NCI-H2171 treated with DMSO at 0.1 percent for 48 hours (cell line): Measurements from ENCODE around the gene JAKMIP2.
"Not testable (repeated sequence)": the region's sequence is repeated elsewhere in the genome, so short reads cannot be mapped to it uniquely, and the experiment has no call there.

ENCODE experiments used
- DNase-seq: peaks from one replicate; lab custom pipeline; 2025; lab: John Stamatoyannopoulos, UW

Gene JAKMIP2

DNA sequence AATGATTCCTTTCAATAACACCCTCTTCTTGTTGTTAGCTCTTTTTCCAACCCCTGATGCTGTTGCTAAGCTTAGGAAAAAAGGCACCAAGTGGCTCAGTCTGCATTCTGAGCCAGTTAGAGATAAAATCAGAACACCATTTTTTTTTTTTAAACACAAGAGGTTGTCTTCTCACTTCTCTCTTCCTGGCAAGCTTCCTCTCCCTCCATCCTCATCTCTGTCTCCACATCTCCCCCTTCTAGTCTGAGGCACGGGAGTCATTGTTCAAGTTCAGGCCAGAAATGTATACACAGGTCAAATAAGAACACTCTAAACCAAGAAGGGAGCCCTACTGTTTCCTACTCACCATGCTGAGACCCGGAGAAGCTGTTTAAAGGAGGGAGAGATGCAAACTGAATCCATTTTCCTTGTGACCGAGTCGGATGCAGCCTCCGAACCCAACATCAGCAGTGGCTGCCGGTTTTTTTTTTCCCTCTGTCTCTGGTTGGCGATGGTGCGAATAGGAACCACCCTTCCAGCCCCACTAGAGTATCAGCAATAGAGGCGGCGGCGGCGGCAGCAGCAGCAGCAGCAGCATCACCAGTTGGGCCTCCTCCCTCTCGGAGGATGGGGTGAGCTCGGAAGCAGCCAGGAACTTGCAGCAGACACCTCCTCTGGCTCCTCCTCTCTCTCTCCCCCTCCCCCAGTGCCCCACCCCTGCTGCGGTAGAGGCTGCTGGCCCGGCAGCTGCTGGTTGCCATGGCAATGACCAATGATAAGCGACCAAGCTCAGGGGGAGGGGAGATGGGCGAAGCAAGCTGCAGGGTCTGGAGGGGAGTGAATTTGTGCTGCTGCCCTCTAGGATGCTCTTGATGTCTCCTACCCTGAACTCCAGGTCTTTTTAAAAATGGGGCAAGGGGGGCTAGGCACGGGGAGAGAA is at the start of gene JAKMIP2:
JAKMIP2 (minus strand) TSS at position 619 of the 919 bp plus-strand sequence. CDS start 110,922 bp downstream, outside the sequence.
- DNase-seq = peak; percentile 99

DNA sequence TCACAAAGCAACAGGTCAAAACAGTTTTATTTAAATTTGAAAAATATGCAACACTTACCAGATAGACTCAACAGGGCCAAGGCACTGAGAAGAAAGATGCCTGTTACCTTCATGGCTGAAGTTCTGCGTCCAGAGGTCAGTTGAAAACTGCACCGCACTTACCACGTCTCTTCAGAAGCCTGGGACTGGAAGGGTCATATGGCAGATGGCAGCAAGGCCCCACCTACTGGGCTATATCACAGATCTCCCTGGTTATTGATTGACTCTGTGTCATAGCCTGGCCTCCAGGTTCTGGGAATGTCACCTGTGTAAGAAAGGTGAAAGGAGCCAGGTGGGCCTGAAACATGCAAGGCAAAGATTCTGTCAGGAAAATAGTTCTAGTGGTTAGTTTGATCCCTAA is 48.9 kb upstream of the JAKMIP2 start, which contains the start of gene SPINK1:
SPINK1 (minus strand) TSS at position 207 of the 400 bp plus-strand sequence; CDS start at position 113, 94 bp downstream.
- no peak for DNase-seq

DNA sequence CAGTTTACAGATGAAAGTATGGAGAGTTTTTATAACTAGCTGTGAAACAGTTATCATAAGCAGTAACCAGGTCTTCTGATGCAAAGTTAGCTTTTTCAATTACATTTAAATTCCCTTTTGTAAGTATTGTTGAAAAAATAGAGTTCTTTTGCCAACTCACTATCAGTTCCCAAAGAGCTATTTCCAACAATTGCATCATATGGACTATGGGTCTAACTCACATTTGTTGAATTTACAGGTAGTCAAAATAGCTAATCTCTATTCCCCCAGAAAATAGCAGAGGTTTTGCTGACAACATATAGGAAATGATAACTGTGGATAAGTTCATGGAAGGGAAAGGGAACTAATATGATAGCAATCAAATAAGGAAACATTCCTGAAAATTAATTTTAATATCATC is 47.5 kb upstream of the JAKMIP2 start:
- no peak for DNase-seq

DNA sequence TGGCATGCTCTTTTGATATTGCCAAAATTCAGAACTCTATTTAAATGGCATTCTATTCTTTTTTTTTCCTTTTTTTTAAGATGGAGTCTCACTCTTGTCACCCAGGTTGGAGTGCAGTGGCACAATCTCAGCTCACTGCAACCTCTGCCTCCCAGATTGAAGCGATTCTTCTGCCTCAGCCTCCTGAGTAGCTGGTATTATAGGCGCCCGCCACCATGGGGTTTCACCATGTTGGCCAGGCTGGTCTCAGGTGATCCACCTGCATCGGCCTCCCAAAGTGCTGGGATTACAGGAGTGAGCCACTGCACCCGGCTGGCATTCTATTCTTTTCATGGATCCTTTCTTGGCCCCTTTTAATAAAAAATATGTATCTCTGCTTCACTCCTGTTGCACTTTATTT is 44.5 kb upstream of the JAKMIP2 start:
- not testable (repeated sequence) for DNase-seq

DNA sequence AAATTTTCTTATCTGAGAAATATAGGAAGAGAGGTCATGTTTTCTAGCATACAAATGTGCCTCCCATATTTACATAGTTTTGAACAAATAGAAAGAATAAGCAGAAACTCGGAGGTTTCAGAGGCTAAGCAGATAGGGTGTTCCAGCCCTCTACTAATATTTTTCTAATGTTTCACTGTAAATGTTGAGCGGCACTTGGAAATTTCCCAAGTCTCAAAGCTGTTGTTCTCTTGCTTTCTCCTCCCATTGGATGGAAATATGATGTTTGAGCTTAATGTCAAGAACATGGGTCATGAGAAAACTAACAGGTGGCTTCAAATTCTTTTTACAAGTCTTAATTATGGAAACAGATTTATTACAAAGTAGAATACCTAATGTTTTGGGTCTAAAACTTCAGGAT is 43.8 kb upstream of the JAKMIP2 start:
- DNase-seq = no peak

DNA sequence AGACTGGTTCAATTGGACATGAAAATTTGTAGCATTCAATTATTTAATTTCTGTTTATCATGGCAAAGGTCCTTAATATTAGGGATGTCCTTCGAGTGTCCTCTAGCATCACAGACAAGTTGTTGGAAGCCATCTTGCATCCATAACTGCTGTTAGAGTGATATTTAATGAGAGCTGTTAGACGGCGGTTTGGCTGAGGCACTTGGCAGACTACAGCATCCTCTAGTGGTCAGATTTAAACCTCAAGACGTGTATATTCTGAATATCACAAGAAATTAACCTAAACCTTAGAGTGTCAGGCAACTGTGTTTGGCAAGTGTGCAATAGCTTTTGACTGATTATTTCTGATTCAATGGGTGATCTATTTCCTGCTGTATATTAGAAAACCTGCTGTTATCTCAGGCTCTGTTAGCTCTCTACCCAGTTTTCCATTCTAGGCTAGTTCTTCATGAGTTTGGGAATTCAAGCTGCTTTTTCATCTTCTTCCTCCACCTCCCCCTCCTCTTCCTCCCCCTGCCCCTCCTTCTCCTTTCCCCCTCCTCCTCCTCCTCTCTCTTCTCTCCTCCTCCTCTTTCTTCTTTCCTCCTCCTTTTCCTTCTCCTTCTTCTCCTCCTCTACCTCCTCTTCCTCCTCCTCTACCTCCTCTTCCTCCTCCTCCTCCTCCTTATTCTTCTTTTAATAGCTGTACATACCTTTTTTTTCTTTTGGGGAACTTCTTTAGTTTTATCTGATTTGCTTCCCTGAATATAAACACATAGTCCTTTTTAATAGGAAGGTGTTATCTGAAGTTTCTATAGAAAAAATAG is 40.4 kb upstream of the JAKMIP2 start:
- peak; percentile 69 for DNase-seq

DNA sequence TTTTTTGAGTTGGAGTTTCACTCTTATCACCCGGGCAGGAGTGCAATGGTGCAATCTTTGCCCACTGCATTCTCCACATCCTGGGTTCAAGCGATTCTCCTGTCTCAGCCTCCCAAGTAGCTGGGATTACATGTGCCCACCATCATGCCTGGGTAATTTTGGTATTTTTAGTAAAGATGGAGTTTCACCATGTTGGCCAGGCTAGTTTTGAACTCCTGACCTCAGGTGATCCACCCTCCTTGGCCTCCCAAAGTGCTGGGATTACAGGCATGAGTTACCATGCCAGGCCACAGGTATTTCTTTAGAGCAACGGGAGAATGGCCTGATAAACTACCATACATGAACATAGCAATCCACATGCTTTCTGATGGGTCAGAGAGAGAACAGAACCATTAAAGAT is 39.7 kb upstream of the JAKMIP2 start:
- not testable (repeated sequence) for DNase-seq

DNA sequence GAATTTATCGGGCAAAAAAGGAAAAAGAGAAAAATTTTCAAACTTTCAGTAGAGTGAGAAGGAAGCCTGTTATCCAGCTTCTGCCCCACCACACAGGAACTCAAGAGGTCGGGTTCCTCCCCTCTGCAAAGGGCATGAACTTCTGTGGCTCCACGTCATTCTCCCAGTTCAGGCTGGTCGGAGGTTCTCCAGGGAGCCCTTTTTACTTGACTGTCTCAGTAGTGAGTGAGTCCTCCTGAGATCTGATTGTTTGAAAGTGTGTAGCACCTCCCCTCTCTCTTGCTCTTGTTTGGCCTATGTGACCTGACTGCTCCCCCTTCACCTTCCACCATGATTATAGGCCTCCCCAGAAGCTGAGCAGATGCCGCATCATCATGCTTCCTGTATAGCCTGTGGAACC is 39.2 kb upstream of the JAKMIP2 start:
- no peak for DNase-seq

DNA sequence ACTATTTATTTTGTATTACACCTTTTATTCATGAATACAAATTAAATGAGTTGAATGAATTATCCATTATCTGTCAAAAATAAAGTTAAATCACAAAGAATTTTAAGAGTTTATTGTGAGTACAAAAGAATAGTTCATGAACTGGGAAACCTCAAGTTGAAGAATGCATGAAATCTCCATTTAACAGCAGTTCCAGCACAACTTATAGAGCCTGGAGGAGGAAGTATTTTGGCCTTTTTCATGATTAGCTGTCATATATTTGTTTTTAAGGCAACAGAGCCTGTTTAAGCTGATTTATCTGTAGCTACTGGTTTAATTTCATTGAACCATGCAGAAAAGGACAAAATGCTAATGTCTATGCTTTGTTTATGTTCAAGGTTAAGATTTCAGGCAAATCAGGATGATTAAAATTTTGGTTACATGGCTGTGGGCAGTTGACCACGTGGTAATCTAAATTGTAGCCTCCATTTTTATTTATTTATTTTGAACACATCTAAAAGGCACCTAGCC is 36.8 kb upstream of the JAKMIP2 start:
- no peak for DNase-seq

DNA sequence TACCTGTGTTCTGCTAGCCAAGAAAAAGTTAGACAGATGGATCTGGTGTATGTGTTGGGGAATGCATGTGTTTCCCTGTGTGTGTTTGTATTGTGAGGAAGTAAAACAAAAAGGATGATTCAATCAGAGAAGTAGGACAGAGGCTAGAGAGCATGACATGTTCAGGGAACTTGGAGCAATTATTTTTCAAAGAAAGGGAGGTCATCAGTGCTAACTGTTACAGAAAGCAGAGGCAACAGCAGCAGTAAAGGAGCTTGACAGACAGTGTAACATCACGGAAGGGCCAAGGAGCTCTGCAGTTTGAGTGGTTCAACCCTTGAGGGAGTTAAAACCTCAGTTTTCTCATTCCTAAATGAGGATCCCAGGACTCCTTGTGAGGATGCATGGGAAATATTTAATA is 35.8 kb upstream of the JAKMIP2 start:
- no peak for DNase-seq

DNA sequence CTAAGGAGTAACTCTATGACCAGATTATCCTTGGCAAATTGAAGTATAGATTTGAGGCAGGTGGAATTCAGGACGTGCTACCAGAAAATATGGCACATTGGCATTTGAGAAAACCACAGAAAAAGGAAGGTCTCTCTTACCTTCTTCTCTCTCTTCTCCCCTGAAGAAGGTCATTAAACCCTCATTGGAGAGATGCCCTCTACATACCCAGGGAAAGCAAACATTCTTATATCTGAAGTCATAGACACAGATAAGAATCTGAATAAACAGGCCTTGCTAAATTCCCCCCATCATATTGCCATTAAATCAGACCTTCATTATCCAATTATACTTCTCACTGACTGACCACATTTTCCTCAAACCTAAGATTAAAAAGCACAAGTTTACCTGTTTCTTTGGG is 31.2 kb upstream of the JAKMIP2 start:
- no peak for DNase-seq

DNA sequence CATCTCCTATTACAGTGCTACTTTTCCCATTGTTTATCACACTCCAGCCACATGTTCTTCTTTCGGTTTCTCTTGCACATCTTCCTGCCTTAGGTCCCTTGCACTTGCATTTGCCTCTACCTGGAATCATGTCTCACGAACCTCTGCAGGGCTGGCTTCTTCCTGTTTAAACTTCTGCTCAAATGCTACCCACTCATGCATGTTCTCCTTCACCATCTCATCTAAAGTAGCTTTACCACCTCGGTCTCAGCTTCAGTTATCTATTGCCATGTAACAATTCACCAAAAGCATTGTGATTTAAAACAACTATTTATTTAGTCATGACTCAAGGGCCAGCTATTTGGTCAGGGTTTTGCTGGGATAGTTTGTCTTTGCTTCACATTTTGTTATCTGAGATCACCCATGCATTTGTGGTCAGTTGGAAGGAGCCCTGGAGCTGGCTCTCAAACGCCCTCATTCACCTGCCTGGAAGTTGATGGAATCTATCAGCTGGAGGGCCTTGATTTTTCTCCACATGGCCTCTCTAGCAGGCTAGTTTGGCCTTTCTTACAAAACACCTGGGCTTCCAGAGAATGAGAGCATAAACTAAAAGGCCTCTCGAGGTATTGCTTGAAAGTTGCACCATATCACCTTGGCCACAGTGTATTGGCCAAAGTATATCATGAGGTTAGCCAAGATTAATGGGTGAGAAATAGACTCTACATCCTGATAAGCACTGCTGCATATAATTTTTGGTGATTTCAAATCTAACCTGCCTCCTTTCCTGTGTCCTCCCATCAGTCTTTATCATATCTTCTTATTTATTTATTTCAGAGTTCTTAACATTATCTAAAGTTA is 27.5 kb upstream of the JAKMIP2 start:
- DNase-seq = no peak

DNA sequence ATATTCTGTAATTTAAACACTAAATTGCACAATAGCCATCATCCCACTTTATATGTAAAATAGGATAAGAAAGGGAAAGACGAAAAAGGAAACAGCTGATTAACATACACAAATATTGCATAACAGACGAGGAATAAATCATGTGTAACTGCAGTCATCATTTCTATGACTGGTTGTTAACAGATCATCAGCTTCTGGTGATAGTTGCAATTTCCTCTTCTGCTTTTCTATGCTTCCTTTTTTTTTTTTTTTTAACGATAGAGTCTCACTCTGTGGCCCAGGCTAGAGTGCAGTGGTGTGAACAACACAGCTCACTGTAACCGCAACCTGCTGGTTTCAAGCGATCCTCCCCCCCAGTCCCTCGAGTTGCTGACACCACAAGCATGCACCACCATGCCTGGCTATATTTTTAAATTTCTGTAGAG is 22.5 kb upstream of the JAKMIP2 start:
- DNase-seq = no peak

DNA sequence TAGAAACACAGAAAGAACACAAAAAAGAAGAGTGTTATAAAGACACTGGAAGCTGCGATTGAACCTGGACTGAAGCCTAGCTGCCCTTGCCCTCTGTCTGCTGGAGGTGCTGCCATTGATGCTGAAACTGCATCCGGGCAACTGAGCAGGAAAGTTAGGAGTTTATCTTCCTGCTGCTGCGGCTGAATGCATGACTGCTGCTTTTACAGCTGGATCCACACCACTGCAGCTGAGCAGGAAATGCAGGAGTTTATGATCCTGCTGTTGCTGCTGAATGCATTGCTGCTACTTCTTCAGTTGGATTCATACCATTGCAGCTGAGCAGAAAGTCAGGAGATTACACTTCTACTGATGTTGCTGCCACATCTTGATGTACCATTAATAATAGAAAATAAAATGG is 21.8 kb upstream of the JAKMIP2 start:
- no peak for DNase-seq

DNA sequence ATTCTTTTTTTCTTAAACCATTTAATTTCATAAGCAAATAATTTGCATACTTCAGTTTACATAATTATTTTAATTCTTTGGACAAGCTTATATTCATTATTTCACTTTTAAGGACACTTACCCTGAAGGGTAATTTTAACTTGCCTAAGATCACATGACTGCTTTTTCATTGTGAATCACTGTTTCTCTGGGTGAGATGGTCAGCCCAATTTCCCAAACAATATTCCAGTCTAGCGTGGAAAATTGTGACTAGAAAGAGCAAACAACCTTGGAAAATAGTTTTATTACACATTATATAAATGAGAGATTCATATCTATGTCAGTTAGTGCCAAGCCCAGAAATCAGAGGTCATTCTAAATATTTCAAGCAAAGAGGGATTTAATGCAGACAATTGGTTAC is 21.4 kb upstream of the JAKMIP2 start:
- DNase-seq = no peak

DNA sequence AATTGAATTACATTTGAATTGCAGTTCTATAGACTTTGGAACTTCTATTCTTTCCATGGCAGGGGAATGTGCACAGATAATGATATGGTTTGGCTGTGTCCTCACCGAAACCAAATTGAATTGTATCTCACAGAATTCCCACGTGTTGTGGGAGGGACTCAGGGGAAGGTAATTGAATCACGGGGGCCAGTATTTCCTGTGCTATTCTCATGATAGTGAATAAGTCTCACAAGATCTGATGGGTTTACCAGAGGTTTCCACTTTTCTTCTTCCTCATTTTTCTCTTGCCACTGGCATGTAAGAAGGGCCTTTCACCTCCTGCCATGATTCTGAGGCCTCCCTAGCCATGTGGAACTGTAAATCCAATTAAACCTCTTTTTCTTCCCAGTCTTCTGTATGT is 20.6 kb upstream of the JAKMIP2 start:
- not testable (repeated sequence) for DNase-seq

DNA sequence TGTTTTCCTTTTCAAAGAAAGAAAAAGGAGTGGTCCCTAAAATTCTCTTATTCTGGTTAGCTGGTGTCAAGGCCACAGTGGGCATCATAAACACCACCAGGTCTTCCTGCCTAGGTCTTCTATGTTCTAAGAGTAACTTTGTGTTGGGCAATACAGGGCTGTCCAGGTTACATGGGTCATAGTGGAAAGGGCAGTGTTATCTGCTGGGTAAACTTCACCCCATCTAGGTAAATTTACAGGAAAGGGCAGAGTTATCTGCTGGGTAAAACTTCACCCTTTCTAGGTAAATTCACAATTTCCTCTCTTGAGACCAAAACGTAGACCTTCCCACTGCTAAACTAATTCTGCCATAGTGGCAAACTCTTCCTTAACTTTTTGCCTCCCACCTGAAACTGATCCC is 18.9 kb upstream of the JAKMIP2 start:
- DNase-seq = no peak

DNA sequence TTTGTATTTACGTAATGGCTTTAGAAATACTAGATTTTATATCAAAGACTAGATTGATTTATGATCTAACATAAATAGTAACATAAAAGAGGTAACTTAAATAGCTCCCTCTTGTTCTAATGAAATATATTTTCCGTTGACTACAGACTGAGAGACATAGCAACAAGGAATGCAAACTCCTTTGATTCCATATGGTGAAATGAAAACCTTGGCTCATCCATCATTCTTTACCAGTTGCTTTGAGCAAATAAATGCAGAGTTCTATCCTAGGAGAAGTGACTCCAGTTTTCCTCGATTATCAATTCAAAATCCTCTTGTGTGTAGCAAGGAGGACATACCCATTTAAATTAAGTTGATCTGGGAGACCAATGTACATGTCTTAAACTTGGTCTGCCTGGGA is 18.0 kb upstream of the JAKMIP2 start:
- DNase-seq = no peak

DNA sequence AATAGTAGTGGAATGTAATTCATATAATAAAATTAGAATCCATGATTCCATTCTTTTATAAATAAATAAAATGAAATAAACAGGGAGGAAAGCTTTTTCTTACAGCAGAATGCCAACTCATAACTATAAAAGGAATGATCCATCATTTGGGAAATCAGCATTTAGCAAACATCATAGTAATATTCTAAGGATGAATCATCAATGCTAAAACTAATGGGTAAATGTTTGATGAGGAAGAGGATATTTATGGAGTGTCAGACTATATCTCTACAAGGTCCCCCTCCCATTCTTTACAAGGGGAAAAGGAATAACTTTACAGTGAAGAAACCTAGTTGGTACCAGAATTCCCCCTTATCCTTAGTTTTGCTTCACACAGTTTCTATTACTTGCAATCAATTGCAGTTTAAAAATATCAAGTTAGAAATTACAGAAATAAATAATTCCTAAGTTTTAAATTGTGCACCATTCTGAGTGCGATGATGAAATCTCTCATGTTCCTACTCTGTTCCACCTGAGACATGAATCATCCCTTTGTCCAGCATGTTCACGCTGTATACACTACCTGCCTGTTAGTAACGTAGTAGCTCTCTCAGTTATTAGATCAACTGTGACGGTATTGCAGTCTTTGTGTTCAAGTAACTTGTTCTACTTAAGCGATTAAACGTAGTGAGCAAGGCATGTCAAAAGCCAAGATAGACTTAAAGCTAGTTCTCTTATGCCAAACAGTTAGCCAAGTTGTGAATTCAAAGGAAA is 14.2 kb upstream of the JAKMIP2 start:
- DNase-seq = no peak

DNA sequence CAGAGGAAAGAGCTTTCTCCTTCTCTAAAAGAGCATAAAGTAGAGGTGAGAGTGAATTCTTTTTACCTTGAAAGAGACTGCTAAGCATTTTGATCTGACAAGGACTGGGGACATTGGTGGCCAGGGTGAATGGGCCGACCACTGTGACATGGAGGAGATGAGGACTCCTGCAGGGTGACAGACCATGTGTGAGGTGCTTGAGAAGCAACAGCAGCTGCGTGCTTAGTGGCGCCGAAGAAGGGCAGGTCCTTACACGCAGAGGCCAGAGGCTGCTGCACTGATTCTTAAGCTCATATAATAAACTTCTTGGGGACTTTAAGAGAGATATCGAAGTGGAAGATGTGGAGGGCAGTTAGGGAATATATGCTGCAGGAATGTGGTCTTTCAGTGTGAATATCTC is 8.7 kb upstream of the JAKMIP2 start:
- DNase-seq = peak; percentile 18

DNA sequence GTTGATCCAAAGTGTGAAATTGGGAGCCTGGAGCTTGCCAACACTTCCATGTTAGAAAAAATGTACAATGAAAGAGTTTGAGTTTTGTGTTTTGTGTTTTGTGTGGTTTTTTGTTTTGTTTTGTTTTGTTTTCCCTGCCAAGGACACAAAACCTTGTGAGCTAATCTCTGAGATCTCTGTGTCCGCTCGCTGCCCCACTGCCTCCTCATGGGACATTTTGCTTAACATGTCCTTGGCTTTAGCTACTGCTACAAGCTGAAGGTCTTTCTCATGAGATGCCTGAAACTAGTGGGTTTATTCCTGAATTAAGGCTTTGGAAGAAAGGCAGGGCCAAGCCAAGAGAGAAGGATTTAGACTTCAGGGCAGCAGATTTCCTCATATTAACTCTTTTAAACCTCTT is 7.3 kb upstream of the JAKMIP2 start:
- DNase-seq = no peak
